HG02642 (cell line): ENCODE results near the gene PCK2.

Source experiments
- ATAC-seq: cut with Tn5 transposase; IDR thresholded peaks from one replicate; pipeline ENCODE4 v1.9.1; 2021; ENCODE audit warnings: mild to moderate bottlenecking; ENCODE audit not compliant: unreplicated experiment, poor library complexity

The PCK2 gene

GRCh38 chr14:24060984-24061913 lies 32.9 kb upstream of the PCK2 start:
- no peak for ATAC-seq

GRCh38 chr14:24062216-24062980 lies 31.7 kb upstream of the PCK2 start:
- ATAC-seq: no peak

GRCh38 chr14:24063263-24063836 lies 30.8 kb upstream of the PCK2 start:
- ATAC-seq: no peak

GRCh38 chr14:24064091-24064795 lies 29.9 kb upstream of the PCK2 start:
- ATAC-seq: no peak

GRCh38 chr14:24064856-24065255 lies 29.3 kb upstream of the PCK2 start:
- ATAC-seq: no peak

GRCh38 chr14:24065408-24065807 lies 28.7 kb upstream of the PCK2 start:
- no peak for ATAC-seq

- no peak for ATAC-seq
Observed at GRCh38 chr14:24066496-24067132, 27.5 kb upstream of the PCK2 start.

- ATAC-seq: no peak
Observed at GRCh38 chr14:24067133-24068082, 26.7 kb upstream of the PCK2 start.

GRCh38 chr14:24068711-24069410 lies 25.2 kb upstream of the PCK2 start:
- no peak for ATAC-seq

- ATAC-seq: no peak
Observed at GRCh38 chr14:24069411-24069735, 24.7 kb upstream of the PCK2 start.

- no peak for ATAC-seq
Observed at GRCh38 chr14:24070285-24071143, 23.6 kb upstream of the PCK2 start.

- no peak for ATAC-seq
Observed at GRCh38 chr14:24071144-24071697, 22.9 kb upstream of the PCK2 start, which contains the start of gene CPNE6. TSS of gene CPNE6 (plus strand) at chr14:24071562. CDS start at chr14:24072937, 1,375 bp downstream.

- ATAC-seq: no peak
Observed at GRCh38 chr14:24071836-24072430, 22.2 kb upstream of the PCK2 start.

- no peak for ATAC-seq
Observed at GRCh38 chr14:24072436-24072835, 21.7 kb upstream of the PCK2 start.

GRCh38 chr14:24072881-24073877 lies 20.9 kb upstream of the PCK2 start:
- ATAC-seq: no peak
